GM19099 (cell line): ENCODE data around the gene RUFY2.
A peak's percentile ranks its signal among the peaks of the same experiment; 100 is the strongest.

ENCODE experiments used
- POLR2A ChIP-seq: IDR thresholded peaks from 3 replicates; pipeline ENCODE4 v1.6.1; 2011; ENCODE audit warnings: low read depth; ENCODE audit not compliant: insufficient read length; ENCODE audit errors: extremely low read depth

RUFY2 gene

GRCh38 chr10:68336754-68337351 is 70.2 kb downstream of the RUFY2 start:
- TF ChIP-seq POLR2A = no peak

- TF ChIP-seq POLR2A = no peak
These were observed 72.2 kb downstream of the RUFY2 start for GRCh38 chr10:68334672-68335467.

GRCh38 chr10:68333440-68334431 is 73.3 kb downstream of the RUFY2 start:
- TF ChIP-seq POLR2A = no peak

GRCh38 chr10:68333058-68333395 is 74.0 kb downstream of the RUFY2 start:
- TF ChIP-seq POLR2A = no peak

- peak; percentile 59 for TF ChIP-seq POLR2A
These were observed 74.6 kb downstream of the RUFY2 start, which contains the start of gene PBLD for GRCh38 chr10:68332259-68333057. TSS of gene PBLD (minus strand) at chr10:68332928. CDS start at chr10:68306844, 26,084 bp downstream.

- peak; percentile 99 for TF ChIP-seq POLR2A
These were observed 75.4 kb downstream of the RUFY2 start, which contains the start of gene HNRNPH3 for GRCh38 chr10:68331455-68332258. TSS of gene HNRNPH3 (plus strand) at chr10:68332064. CDS start at chr10:68337222, 5,158 bp downstream.

GRCh38 chr10:68330852-68331454 is 76.1 kb downstream of the RUFY2 start:
- TF ChIP-seq POLR2A = no peak

GRCh38 chr10:68329506-68329861 is 77.6 kb downstream of the RUFY2 start:
- TF ChIP-seq POLR2A = no peak

- no peak for TF ChIP-seq POLR2A
These were observed 78.9 kb downstream of the RUFY2 start for GRCh38 chr10:68327889-68328786.

GRCh38 chr10:68318331-68319059 is 88.6 kb downstream of the RUFY2 start:
- TF ChIP-seq POLR2A = no peak

- no peak for TF ChIP-seq POLR2A
These were observed 91.5 kb downstream of the RUFY2 start for GRCh38 chr10:68315582-68315981.

- TF ChIP-seq POLR2A = no peak
These were observed 96.5 kb downstream of the RUFY2 start for GRCh38 chr10:68310531-68310930.
